ENCODE data around the gene SAP25.

- TF ChIP-seq POLR2A (IDR thresholded peaks at IDR 0.05): no peak
- no peak for TF ChIP-seq CTCF (IDR thresholded peaks at IDR 0.05)
These were observed 7.0 kb upstream of the SAP25 start for GRCh38 chr7:100580466-100581283.
